Measurements from ENCODE around the gene SPATA13.
"Not testable (repeated sequence)": the region's sequence is repeated elsewhere in the genome, so short reads cannot be mapped to it uniquely, and the experiment has no call there.

SPATA13 gene

GRCh38 chr13:24287748-24288287 lies 127.3 kb downstream of the SPATA13 start:
- no peak for DNase-seq

DNA sequence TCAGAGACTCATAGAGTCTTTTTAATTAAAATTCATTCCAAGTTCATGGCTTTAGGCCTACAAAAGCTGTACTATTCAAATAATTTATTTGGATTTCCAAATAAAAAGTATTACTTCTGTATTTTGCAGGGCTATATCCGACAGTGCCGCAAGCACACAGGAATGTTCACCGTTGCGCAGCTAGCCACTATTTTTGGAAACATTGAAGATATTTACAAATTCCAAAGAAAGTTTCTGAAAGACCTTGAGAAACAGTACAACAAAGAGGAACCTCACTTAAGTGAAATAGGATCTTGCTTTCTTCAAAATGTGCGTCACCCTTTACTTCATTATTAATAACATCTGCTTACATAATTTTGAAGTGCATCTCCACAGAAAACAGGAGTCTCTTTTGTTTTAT lies 128.3 kb downstream of the SPATA13 start:
- no peak for DNase-seq

DNA sequence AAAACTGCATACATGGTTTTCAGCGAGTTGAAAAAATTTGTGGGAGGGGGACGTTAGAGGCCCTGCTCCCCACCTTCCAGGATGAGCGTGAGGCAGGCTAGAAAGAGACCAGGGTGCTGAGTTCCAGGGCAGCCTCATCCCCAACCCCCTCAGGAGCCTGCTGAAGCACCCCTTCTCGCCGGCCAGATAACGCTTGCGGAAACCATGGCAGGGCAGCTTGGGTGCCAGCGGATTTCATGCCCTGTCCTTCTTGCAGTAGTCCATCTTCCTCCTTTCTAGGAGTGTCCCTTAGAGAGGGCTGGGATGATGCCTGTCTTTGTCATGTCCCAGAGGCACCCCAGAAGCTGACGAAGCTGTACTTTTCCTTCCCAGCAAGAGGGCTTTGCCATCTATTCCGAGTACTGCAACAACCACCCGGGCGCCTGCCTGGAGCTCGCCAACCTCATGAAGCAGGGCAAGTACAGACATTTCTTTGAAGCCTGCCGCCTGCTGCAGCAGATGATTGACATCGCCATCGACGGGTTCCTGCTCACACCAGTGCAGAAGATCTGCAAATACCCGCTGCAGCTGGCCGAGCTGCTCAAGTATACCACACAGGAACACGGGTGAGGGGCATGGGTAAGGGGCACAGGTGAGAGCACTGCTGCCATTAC lies 129.9 kb downstream of the SPATA13 start:
- DNase-seq = no peak

DNA sequence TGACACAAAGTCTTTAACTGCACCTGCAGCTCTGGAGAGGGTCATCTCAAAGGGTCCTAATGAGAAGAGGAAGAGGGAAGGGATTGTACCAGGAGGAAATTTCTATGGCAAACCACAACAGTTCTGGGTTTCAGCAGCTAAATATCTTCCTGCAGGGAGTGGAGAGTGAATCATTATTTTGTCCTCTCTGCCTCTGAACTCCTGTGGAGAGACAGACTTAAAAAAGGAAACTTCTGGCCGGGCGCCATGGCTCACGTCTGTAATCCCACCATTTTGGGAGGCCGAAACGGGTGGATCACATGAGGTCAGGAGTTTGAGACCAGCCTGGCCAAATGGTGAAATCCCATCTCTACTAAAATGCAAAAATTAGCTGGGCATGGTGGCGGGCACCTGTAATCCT lies 132.0 kb downstream of the SPATA13 start:
- no peak for DNase-seq

- no peak for DNase-seq
Observed at GRCh38 chr13:24293746-24294145, 133.2 kb downstream of the SPATA13 start.

GRCh38 chr13:24299488-24300114 lies 139.1 kb downstream of the SPATA13 start:
- DNase-seq = no peak

DNA sequence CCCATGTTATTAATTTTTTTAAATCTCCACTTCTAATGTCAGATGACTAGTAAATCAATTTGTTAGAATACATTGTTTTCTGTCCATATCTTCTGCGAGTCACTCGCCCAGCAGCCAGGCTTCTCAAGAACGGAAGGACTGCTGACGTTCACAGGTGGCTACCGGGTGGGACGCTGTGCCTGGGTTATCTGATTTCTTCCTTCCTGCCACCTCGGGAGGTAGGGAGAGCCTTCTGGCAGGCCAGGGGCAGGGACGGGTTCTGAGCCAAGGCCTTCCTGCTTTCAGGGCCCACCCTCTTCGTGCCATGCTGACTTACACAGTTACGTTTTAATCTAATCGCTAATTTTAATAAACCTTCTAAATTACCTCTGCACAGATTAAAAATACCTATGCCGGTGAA lies 140.9 kb downstream of the SPATA13 start:
- DNase-seq = no peak

DNA sequence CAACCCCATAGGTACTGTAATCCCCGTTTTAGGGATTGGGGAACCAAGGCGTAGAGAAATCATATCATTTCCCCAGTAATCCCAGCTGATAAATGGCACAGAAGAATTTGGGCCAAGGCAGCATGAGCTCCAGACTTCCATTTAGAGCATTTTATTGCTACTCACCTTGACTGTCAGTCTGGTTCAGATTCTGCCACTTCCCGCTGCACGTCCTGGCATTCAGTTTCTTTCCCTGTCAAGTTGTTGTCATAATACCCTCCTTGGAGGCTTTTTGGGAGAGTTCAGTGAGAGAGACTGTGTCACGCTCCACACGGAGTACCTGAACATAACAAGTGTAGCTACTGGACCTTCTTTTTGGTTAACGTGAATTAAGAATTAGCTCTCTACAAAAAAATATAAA lies 141.4 kb downstream of the SPATA13 start:
- no peak for DNase-seq

DNA sequence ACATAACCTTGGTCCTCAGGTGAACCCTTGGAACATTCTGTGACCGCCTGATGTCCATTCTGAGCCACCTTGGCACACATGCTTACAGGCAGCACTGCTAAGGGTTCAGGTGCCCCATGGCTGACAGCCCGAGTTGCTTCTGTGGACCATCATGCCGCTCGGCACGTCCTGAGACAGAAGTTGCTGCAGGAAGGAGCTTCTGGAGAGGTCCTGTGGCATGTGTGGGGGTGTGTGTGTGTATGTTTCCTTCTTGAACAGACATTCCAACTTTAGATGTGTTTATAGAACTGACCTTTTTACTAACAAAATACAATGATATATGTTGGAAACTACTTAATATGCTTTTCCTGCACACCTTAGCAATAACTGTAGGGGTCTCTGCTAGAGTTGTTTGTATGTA lies 144.1 kb downstream of the SPATA13 start:
- no peak for DNase-seq

GRCh38 chr13:24306632-24307031 lies 146.1 kb downstream of the SPATA13 start:
- no peak for DNase-seq

GRCh38 chr13:24307211-24308067 lies 146.9 kb downstream of the SPATA13 start:
- DNase-seq = no peak

GRCh38 chr13:24308068-24308445 lies 147.5 kb downstream of the SPATA13 start:
- DNase-seq = no peak

- DNase-seq = no peak
Observed at GRCh38 chr13:24308488-24309020, 148.0 kb downstream of the SPATA13 start.

- not testable (repeated sequence) for DNase-seq
Observed at GRCh38 chr13:24309300-24309699, 148.8 kb downstream of the SPATA13 start, which contains the start of gene C1QTNF9. TSS of gene C1QTNF9 (plus strand) at chr13:24309580. CDS start at chr13:24316004, 6,424 bp downstream.

DNA sequence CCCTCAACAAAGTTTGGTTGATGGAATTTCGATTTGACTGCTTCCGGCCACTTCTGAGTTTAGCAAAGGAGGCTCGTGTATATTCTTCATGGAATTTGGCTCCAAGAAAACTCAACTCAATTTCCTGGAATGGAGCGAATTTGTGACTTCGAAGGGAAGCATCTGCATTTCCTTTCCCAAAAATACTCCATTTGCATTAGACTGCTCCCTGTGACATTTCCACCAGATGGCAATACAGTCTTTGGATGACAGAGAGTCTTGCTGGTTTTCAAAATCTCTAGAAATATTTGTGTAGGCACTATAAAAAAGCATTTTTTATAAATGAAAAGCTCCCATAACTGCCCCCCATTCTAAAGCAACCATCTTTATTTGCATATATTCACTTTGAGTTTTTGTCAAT lies 152.9 kb downstream of the SPATA13 start:
- no peak for DNase-seq

GRCh38 chr13:24317835-24318234 lies 157.3 kb downstream of the SPATA13 start:
- not testable (repeated sequence) for DNase-seq

DNA sequence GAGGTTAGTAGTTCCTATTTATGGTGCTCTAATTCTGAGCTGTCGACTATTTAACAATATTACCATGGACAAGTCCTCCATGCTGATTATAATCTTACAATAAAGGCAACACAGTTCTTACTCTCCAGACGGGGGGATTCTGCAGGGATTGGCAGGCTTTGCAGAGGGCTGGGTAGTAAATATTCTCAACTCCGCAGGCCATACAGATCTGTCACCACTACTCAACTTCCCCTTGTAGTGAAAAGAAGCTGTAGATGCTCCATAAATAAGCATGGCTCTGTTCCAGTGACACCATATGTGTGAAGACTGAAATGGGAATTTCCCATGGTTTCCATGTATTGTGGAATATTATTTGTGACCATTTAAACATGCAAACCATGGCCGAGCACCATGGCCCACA lies 158.4 kb downstream of the SPATA13 start:
- not testable (repeated sequence) for DNase-seq

DNA sequence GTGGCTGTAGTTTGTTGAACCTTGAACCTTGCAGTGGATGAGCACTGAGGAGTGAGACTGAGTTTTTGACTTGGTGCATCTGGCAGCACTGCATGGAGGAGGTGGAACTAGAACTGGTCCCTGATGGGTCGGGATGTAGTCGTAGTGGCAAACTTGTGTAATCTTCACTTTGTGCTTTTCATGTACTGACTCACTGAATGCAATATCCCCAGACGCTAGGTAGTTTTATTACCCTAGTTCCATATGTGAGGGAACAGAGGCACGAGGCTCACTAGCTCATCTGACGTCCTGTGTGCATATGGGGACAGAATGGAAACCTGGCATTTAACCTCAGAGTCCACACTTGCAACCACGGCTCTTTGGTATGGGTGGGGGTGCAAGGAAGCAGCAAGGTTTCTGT lies 159.1 kb downstream of the SPATA13 start:
- DNase-seq = not testable (repeated sequence)

GRCh38 chr13:24321416-24321815 lies 160.9 kb downstream of the SPATA13 start:
- DNase-seq = not testable (repeated sequence)

GRCh38 chr13:24322470-24322869 lies 161.9 kb downstream of the SPATA13 start:
- DNase-seq = not testable (repeated sequence)

- DNase-seq = no peak
Observed at GRCh38 chr13:24323036-24323738, 162.7 kb downstream of the SPATA13 start.

DNA sequence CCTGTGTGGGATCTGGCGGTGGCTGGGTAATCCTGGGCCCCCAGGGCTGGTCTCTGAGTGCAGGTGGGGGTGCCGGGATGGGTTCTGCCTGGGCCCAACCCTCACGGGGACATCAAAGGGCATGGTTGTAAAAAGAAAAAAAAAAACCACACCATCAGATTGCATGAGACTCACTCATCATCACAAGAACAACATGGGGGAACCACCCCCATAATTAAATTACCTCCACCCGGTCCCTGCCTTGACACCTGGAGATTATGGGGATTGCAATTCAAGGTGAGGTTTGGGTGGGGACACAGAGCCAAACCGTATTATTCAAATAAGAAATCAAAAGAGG lies 163.2 kb downstream of the SPATA13 start:
- DNase-seq = no peak

GRCh38 chr13:24327598-24327997 lies 167.1 kb downstream of the SPATA13 start:
- DNase-seq = not testable (repeated sequence)
